Activated T-cell treated with anti-CD3 and anti-CD28 coated beads, Interleukin-2, amount 50 U/mL, for 48 hours (primary cell): ENCODE data around the gene DOCK6.

Experiments
- DNase-seq, 2 experiments: peaks; one replicate each; pipeline ENCODE4 v3.0.0-alpha.2; 2020

DOCK6 gene

DNA sequence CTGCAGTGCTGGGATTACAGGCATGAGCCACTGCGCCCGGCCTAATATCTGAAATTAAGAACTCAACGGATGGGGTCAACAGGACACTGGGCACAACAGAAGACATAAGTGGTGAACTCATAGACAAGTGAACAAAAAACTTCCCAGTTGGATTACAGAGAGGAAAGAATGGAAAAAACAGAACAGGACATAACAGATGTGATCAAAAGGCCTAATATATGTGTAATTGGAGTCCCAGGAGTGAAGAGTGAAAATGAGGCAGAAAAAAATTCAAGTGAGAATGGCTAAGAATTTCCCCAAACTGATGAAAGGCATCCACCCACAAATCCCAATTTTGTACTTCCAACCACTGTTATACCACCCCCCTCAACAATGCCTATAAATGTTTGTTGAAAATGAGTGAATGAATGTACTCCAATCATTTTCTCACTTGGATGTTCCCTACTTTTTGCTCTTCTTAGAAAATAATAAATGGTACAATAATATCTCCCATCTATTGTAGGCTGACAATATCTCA lies 41.2 kb downstream of the DOCK6 start:
- DNase-seq: no peak

DNA sequence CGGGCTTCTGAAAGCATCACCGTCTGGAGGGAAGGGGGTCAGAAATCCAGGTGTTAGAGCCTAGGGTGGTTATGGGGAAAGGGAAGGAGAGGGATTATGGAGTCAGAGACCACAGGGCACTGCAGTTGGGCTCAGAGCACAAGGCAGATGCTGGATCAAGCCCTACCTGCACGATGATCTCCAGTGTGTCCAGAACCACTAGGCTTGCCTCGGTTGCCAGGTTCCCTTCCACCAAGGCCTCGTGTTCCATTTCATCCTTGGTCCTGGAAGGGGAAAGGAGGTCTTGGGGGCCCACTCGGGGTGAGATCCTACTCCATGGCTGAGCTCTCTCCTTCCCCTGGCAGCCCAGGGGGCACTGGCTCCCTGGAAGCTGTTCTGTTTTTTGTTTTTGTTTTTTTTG lies 47.9 kb downstream of the DOCK6 start:
- no peak for DNase-seq

DNA sequence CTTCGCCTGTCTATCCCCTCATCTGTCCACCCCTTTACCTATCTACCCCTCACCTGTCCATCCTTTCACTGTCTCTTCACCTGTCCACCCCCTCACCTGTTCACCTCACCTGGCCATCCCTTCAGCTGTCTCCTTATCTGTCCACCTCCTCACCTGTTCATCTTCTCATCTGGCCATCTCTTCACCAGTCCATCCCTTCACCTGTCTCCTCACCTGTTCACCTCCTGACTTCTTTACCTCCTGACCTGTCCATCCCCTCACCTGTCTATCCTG lies 51.7 kb downstream of the DOCK6 start:
- no peak for DNase-seq

DNA sequence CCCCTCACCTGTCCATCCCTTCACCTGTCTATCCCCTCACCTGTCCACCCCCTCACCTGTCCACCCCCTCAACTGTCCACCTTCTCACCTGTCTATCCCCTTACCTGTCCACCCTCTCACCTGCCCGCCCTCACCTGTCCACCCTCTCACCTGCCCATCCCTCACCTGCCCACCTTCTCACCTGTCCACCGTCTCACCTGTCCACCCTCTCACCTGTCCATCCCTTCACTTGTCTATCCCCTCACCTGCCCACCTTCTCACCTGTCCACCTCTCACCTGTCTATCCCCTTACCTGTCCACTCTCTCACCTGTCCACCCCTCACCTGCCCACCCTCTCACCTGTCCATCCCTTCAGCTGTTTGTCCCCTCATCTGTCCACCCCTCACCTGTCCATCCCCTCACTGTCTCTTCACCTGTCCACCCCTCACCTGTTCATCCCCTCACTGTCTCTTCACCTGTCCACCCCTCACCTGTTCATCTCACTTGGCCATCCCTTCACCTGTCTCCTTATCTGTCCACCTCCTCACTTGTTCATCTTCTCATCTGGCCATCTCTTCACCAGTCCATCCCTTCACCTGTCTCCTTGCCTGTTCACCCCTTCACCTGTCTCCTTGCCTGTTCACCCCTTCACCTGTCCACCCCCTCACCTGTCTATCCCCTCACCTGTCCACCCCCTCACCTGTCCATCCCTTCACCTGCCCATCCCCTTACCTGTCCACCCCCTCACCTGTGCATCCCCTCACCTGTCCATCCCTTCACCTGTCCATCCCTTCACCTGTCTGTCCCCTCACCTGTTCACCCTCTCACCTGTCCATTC lies 52.3 kb downstream of the DOCK6 start:
- no peak for DNase-seq

DNA sequence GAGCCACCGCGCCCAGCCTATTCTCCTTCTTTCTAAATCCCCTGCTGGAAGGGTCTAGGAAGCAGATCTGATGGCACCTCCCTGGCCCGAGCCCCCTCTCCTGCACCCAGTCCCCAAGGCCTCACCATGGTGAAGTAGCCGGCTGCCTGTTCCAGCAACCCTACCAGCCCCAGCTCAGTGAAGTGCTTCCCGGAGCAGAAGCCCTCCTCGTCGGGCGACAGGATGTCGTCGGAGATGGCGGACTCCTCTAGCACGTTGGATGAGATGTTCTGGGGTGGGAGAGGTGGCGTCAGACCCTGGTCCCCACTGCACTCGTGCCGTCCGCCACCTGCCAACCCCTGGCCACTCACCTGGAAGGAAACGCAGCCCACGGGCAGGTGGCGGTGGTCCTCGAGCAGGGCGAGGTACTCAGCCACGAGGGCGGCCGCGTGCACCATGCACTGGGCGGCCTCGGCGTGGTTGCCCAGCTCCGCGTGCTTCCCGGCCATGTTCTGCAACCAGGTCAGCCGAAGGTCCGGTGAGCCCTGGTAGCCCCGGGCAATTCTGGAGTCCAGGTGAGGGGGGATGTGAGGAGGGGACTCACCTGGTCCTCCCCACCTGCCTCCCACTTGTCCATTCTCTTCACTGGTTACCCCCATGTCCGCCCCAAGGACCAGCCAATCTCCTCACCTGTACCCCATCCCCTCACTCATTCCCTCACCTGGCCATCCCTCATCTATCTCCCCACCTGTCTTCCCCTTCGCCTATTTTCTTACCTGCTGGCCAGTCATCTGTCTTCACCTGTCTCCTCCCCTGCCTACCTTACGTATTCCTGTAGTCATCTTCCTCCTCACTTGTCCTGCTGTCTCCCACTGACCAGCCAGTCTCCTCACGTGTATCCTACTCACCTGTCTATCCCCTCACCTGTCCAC lies 53.5 kb downstream of the DOCK6 start:
- DNase-seq: no peak

DNA sequence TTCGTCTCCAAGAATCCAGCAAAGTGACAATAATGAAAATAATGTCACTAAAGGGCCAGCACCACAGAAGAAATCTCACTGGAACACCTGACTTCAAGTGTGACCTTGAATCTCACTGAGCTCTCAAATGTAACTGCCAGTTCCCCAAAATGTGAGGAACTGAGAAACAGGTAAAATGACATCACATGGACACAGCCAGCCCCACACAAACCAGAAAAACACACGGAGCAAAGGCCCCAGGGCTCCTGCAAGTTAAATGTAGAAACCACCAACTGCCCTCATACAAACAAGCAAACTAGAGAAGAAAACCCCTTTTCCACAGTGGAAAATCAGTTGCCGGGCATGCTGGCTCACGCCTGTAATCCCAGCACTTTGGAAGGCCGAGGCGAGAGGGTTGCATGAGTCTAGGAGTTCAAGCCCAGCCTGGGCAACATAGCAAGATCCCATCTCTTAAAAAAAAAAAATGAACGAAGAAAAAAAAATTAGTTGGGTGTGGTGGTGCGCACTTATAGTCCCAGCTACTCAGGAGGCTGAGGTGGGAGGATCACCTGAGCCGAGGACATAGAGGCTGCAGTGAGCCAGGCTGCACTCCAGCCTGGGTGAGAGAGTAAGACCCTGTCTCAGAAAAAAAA lies 56.3 kb downstream of the DOCK6 start:
- DNase-seq: no peak

DNA sequence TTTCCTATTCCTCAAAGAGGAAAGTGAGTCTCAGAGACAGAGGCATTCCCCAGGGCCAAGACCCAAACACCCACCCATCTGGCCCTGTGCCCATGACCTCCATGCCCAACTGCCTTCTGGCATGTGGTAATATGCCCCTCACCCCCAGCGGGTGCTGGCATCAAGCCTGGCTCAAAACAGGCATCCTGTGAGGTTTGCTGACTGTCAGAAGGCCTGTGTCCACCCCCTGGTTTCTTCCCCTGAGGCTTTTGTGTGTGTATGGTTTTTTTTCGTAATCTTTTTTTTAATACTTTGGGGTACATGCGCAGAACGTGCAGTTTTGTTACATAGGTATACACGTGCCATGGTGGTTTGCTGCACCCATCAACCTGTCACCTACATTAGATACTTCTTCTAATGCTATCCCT lies 57.4 kb downstream of the DOCK6 start:
- DNase-seq: no peak

DNA sequence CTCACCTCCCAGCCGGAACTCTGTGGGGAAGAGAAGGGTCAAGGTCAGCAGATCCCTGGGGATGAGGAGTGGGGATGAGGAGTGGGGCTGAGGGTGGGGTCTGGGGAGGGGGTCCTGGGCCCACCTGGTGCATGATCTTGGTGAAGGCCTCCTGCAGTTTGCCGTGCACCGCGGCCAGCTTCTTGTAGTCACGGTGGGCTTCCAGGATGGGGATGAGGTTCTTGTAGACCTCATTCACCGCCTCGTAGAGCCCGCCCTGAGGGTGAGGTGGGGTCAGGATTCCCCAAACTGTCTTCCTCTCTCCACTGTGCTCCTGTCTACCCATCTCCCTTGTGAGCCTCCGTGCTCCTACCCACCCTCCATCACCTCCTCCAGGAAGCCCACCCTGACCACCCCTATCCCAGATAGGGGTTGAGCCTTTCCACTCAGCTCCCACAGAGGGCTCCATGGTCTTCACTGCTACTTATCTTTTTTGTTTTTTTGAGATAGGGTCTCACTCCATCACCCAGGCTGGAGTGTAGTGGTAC lies 58.2 kb downstream of the DOCK6 start:
- DNase-seq: no peak

DNA sequence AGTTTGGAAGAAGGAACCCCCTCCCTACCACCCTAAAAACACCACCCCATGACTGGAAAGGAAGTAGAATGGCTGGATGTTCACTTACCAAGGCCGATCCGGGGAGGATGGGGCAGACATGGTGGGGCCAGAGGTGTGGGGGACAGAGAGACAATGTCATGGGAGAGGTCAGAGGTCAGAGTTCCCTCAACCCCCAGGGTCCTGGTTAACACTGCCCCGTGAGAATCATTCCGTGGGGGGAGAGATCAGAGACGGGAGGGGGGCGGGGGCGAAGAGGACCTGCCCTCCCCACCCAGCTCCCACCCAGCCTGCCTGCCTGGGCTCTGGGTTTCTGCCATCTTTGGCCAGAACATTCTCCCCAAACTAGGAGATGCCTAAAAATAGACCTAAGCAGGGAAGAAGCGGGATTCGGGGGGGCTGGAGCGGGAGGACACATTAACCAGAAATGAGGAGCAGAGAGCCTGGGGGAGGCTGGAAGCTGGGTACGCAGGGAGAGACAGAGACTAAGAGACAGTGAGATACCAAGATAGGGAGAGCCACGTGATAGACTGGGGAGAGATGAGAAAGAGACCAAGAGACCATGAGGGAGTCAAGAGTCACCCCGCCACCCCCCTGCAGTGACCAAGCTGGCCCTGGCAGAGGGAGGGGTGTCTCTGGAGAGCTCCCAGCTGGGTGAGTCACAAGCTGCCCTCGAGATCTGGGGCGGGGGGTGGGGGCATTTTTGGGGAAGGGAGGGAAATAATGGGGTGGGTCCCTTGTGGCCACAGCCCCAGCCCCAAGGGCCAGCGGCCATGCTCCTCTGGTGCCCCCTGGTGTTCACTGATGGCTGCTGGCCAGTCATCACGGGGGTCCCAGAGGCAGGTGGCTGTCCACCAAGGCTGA lies 58.9 kb downstream of the DOCK6 start:
- DNase-seq: peak; percentile 51 to 56

DNA sequence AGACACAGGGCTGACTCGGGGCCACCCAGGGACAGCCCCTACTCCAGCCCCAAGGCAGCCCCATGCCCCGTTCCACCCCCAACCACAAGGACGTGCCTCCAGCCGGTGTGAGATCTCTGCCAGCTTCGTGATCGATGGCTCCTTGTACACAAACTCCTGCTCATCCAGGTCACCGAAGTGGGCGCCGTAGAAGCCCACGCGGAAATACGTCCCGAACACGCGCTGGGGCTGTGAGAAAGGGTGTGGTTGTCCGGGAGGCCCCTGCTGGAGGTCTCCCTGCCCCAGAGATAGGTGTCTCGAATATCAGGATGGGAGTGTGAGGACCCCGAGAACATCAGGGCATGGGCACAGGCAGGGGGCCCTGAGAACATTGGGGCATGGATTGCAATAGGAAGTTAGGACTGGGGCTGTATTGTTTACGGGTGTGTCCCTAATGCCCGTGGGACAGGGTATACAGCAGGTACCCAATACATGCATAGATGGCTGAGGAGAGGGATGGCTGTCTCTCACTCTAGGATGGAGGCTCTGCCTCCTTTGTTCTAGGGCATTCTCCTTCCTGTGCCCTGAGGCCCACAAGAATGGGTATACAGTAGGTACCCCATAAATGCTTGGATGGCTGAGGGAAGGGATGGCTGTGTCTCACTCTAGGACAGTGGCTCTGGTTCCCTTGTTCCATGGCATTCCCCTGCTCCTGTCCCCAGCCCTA lies 59.7 kb downstream of the DOCK6 start:
- no peak for DNase-seq

DNA sequence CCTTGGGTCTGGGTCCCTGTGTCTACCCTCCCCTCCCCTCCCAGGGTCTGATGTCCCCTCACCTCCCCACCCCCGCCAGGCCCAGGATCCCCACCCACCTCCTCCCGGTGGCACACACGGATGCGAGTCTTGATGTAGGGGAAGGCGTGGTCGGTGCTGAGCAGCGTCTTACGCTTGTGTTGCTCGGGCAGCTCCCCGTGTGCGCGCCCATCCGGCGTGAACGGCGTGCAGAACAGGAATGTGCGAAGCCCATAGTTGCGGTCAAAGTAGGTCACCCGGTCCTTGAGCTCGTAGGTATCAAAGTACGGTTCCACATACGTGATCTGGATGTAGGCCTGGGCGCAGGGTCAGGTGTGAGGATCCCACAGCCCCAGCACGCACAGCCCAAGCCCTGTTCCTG lies 60.5 kb downstream of the DOCK6 start:
- DNase-seq: no peak

DNA sequence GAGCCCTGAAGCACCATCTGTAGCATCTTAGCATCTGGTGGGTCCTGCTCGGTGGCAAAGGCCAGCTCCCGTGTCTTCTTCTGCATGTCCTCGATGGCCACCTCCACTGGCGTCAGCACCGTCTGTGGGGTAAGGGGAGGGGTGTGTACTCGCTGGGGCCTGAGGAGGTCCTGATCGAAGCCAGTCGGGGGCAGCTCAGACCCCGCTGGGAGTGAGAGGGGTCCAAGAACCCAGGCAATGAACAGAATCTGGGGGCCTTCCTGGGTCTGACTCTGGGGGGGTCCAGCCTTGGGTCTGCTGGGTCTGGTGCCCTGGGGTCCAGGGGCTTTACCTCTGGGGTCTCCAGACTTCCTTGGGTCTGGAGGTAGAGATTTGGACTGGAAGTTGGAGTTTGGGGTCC lies 61.4 kb downstream of the DOCK6 start:
- DNase-seq: no peak

DNA sequence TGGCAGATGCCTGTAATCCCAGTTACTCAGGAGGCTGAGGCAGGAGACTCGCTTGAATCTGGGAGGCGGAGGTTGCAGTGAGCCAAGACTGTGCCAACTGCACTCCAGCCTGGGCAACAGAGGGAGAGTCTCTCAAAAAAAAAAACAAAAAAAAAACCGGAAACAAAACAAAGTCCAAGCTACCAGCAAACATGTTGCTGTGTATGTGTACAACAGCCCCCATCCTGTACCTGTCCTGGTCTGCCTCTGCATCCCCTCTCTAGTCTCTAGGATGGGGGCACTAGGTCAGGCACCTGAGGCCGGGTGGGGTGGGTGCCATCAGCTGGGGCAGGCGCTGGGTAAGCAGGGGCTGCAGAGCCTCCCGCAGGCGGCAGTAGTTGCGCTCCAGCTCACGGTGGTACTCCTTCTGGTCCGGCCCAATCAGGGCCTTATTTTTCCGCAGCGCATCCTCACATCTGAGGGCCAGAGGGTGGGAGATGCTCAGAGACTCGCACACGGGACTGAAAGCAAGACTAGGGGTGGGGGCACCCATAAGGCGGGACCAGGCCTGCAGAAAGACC lies 62.2 kb downstream of the DOCK6 start:
- no peak for DNase-seq

DNA sequence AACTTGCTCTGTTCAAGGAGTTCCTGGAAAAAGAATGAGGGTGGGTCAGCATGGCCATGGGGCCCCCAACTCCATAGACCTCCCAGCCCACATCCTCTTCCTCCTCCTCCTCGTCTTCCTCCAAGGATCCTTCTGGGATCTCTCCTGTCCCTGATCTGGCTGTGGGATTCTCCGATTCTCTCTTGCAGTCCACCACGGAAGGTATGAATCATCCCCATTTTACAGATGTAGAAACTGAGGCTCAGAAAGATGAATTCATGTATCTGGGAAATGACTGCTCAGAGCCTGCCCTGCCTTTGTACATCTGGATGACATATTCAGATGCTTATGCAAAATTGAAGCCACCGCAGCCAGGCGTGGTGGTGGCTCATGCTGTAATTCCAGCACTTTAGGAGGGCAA lies 62.8 kb downstream of the DOCK6 start:
- no peak for DNase-seq

DNA sequence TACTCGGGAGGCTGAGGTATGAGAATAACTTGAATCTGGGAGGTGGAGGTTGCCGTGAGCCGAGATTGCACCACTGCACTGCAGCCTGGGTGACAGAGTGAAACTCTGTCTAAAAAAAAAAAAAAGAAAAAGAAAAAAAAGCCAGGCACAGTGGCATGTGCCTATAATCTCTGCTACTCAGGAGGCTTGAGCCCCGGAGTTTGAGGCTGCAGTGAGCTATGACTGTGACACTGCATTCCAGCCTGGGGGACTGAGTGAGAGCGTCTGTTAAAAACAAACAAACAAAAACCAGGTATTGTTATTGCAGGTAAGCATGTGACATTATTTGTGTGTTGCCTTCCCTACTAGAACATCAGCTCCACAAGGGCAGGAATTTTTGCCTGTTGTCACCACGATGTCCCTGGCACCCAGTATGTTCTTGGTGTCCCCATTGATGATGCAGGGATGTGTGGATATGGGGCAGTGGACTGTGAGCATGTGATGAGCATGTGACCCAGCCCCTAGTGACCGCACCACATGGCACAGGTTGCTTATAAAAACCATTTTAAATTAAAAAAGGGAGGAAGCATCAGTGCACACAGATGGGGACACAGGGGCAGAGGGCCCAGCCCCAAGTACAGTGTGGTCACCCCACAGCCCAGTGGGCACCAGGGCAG lies 63.4 kb downstream of the DOCK6 start:
- no peak for DNase-seq

DNA sequence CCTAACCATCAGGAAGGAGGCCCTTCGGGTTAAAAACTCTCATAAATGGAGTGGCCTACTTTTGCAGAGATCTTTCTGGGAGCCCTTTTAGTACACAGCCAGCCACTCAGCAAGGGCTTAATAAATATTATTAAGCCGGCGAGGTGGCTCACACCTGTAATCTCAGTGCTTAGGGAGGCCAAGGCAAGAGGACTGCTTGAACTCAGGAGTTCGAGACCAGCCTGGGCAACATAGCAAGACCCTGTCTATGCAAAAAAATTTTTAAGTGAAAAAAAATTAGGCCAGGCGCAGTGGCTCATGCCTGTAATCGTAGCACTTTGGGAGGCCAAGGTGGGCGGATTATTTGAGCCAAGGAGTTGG lies 64.2 kb downstream of the DOCK6 start:
- no peak for DNase-seq

DNA sequence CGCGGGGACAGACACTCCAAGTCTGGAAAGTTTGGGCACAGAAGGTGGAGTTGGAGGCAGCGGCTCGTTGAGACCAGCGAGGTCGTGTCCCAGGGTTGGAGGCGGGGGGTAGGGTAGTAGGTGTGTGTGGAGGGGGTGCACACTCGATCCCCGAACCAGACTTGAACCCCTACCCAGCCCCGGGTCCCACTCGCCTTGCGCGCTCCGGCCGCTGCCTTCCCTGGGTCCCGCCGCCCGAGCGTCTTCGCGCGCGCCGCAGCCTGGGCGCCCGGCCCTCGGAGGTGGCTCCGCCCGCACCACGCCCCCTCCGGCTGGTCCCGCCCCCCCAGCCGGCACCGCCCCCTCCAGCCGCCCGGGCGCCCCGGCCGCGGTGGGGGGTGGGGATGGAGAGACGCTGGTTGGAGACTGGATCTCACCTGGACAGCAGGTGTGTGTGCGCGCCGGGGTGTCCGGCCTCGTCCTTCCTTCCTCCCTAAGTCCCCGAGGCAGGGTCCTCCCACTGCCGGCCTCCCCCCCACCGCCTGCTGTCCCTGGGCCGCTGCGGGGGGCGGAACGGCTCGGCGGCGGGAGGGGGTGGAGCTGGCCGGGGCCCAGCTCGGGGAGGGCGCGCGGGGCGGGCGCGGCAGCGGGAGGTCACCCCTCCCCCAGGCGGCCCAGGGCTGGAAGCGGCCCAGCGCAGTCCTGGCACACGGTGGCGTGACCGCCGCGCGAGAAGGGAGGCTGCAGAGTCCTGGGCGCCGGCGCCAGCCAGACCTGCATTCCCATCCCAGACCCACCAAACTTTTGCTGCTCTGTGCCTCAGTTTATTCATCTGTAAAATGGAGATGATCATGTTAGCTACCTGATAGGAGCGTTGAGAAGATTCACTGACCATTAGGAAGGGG lies 64.8 kb downstream of the DOCK6 start, which contains the start of gene KANK2:
TSS of gene KANK2 (minus strand) at position 255 of the 884 bp plus-strand sequence. CDS start 3,034 bp downstream, outside the sequence.
- DNase-seq: peak; percentile 84 to 88

DNA sequence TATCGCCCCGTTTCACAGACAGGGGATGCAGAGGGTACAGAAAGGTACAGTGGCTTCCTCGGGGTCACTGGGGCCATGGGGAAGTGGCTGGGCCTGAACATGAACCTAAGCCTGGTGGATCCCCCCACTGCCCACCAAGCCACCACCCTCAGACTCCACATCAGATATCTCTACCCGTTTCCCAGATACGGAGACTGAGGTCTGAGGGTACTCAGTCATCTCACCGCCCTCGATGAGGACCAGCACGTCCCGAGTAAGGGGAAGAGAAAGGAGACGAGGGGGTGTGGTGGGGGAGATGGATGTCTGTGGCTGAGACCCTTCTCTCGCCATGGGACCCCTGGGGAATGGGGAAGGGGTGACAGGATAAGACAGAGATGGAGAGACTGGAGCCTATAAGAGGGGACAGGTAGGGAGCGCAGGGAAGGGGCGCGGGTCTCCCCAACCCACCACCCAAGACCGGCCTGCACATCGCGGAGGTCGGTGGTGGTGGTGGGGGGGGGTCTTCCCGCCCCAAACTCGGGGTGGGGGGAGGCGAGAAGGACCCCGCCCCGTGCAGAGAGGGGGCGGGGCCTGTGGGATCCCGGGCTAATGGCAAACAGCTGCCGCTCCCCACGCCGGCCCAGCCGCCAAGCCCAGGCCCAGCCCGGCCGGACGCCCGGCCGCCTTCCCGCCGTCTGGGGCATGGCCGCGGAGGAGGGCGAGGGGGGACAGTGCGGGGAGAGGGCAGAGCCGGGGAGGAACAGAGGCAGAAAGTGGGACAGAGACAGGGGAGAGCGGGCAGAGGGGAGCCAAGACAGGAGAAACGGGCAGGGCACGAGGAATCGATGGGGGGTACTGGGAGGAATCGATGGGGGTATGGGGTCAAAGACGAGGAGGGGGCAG lies 65.7 kb downstream of the DOCK6 start:
- DNase-seq: no peak

DNA sequence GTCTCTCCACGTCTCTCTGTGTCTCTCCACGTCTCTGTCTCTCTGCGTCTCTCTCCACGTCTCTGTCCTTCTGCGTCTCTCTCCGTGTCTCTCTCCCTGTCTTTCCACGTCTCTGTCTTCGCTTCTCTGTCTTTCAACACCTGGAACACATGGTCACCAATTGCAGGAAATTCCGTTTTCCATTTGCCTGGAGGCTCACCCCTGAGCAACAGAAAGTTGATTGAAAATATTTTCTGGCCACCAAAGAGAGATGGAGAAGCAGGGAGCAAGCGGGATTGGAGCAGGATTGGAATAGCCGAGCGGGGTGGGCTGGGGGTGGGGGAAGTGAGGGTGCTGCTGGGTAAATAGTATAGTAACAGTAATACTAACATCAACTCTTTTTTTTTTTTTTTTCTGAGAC lies 66.6 kb downstream of the DOCK6 start:
- DNase-seq: no peak
